Naive thymus-derived CD4-positive, alpha-beta T cell (primary cell): ENCODE measurements around the gene SMCO1. TPM values are rescaled to one million over a fixed set of nuclear protein-coding genes. Genes with fewer than 3 reads are reported as not detected.

ENCODE experiments used
- ATAC-seq: fragments of 150-1000 bp; cut with Tn5 transposase; 2 replicates; pipeline ENCODE4 v1.10.0; 2021; ENCODE audit warnings: mild to moderate bottlenecking, moderate library complexity
- CTCF ChIA-PET: fragments of 350-600 bp; sonication (Branson Sonifier 250); formaldehyde crosslinking; loops from one replicate; lab custom pipeline; 2021; ENCODE audit warnings: antibody characterized with exemption; lab: Charles Lee
- POLR2A ChIA-PET: fragments of 350-600 bp; sonication (Branson Sonifier 250); formaldehyde crosslinking; loops from one replicate; lab custom pipeline; 2021; ENCODE audit warnings: antibody characterized with exemption, inconsistent platforms; lab: Charles Lee
- DNase-seq, 9 donors: peaks; one replicate each; pipeline versions ENCODE4 v3.0.0 to v3.0.0-alpha.2; 2020 to 2022; ENCODE audit warnings: mixed read lengths in 1 of 9
- H3K27ac ChIP-seq: one replicate; pipeline ENCODE4 v1.7.0; 2013; ENCODE audit warnings: mild to moderate bottlenecking, low read depth, low read length, moderate library complexity
- H3K27me3 ChIP-seq, 2 donors: one replicate each; pipeline ENCODE4 v1.7.0; 2013; ENCODE audit warnings: low read length in 2 of 2, mild to moderate bottlenecking in 2 of 2, moderate library complexity in 2 of 2; ENCODE audit not compliant: control insufficient read depth in 2 of 2, insufficient read depth in 2 of 2
- H3K36me3 ChIP-seq, 3 experiments: 1 replicate in 2 of 3; 2 replicates in 1 of 3; pipeline ENCODE4 v1.7.0; 2013; ENCODE audit warnings: low read length in 3 of 3, mild to moderate bottlenecking in 3 of 3, moderate library complexity in 1 of 3; ENCODE audit not compliant: insufficient read depth in 3 of 3, control insufficient read depth in 2 of 3
- H3K4me1 ChIP-seq, 2 donors: one replicate each; pipeline ENCODE4 v1.7.0; 2013; ENCODE audit warnings: low read length in 2 of 2, mild to moderate bottlenecking in 2 of 2, moderate library complexity in 1 of 2; ENCODE audit not compliant: control insufficient read depth in 2 of 2, insufficient read depth in 2 of 2
- H3K4me3 ChIP-seq: 2 replicates; pipeline ENCODE4 v1.7.0; 2013; ENCODE audit warnings: mild to moderate bottlenecking, low read length
- H3K9me3 ChIP-seq, 3 experiments: 1 replicate in 2 of 3; 2 replicates in 1 of 3; pipeline ENCODE4 v1.7.0; 2013; ENCODE audit warnings: low read length in 3 of 3; ENCODE audit not compliant: control insufficient read depth in 2 of 3
- H3K27ac Mint-ChIP-seq, 9 donors: one replicate each; pipeline ENCODE4 v1.8.0; 2020 to 2022; ENCODE audit warnings: mixed read lengths in 9 of 9, mild to moderate bottlenecking in 8 of 9, moderate library complexity in 5 of 9, inconsistent platforms in 2 of 9
- H3K27me3 Mint-ChIP-seq, 5 donors: one replicate each; pipeline ENCODE4 v1.8.0; 2021 to 2022; ENCODE audit warnings: mixed read lengths in 5 of 5, mild to moderate bottlenecking in 1 of 5
- H3K36me3 Mint-ChIP-seq, 5 donors: one replicate each; pipeline ENCODE4 v1.8.0; 2020 to 2022; ENCODE audit warnings: mixed read lengths in 5 of 5, mild to moderate bottlenecking in 3 of 5, inconsistent platforms in 1 of 5
- H3K4me1 Mint-ChIP-seq, 7 donors: one replicate each; pipeline ENCODE4 v1.8.0; 2020 to 2022; ENCODE audit warnings: mixed read lengths in 7 of 7, mild to moderate bottlenecking in 3 of 7, inconsistent platforms in 1 of 7
- H3K4me3 Mint-ChIP-seq, 10 donors: one replicate each; pipeline ENCODE4 v1.8.0; 2020 to 2022; ENCODE audit warnings: mild to moderate bottlenecking in 10 of 10, mixed read lengths in 10 of 10, moderate library complexity in 6 of 10, inconsistent platforms in 2 of 10
- H3K9me3 Mint-ChIP-seq, 11 donors: one replicate each; pipeline ENCODE4 v1.8.0; 2020 to 2022; ENCODE audit warnings: mixed read lengths in 11 of 11, mild to moderate bottlenecking in 4 of 11, inconsistent platforms in 1 of 11, moderate library complexity in 1 of 11
- intact Hi-C, 2 donors: fragments of 100-400 bp; cut with micrococcal nuclease; formaldehyde crosslinking; loops; one replicate each; pipeline ENCODE4 v1.15.1; 2023
- polyA plus RNA-seq, 2 donors: library from polyadenylated mRNA; unstranded; fragments of 300-500 nt; fragmentation: Illumina TruSeq; gene quantifications; one replicate each; pipeline ENCODE4 v1.2.3, GENCODE V29; 2021
- total RNA-seq, 6 experiments: library from RNA in 5 of 6; stranded (reverse) in 5 of 6; gene quantifications; 1 replicate in 5 of 6; 2 replicates in 1 of 6; pipeline ENCODE4 v1.2.3 and lab custom pipeline; 2021 to 2026

Gene SMCO1
- total and polyA plus RNA-seq, 7 experiments from 2014 or later = not detected

DNA sequence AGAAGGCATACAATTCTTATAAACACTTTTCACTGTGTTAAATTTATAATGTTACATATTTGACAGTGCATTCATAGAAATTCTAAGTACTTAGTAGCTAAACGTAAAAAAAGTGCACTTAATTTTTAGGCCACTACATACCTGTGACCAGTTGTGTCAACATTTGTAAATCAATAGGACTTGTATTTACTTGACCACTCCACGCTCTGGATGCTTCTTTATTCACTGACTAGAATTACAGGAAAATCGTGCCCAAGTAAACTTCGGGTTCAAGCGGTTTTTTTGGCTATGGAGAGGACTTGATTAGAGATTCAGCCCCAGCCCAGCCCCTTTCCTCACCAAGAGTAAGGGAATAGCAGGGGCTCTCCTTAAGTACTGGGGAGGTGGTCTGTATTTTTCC is 31.4 kb upstream of the SMCO1 start:
- ATAC-seq (no peak), DNase-seq (no peak)
- Mint-ChIP-seq H3K4me3 (no peak overlapping the region), H3K4me1 (no peaks in the 10 kb centered on the region), H3K27me3 (peaks cover 0 to 12% (median 6%) of the 10 kb centered on the region in 5 donors), H3K9me3 (peaks cover 0 to 21% (median 7%) of the 10 kb centered on the region in 11 donors), H3K27ac (no peak overlapping the region), H3K36me3 (peaks cover 0 to 18% (median 5%) of the 10 kb centered on the region in 5 donors)
- no peaks in the 10 kb centered on the region for H3K36me3 ChIP-seq
- H3K9me3 ChIP-seq = peaks cover 0 to 6% (median 0%) of the 10 kb centered on the region in 3 experiments
- no peaks in the 10 kb centered on the region for H3K4me1 ChIP-seq
- H3K27ac ChIP-seq = no peak overlapping the region
- H3K4me3 ChIP-seq = no peak overlapping the region
- H3K27me3 ChIP-seq = no peaks in the 10 kb centered on the region
- intact Hi-C loops = no loop called here
- CTCF ChIA-PET = no interaction called here
- POLR2A ChIA-PET = no interaction called here

DNA sequence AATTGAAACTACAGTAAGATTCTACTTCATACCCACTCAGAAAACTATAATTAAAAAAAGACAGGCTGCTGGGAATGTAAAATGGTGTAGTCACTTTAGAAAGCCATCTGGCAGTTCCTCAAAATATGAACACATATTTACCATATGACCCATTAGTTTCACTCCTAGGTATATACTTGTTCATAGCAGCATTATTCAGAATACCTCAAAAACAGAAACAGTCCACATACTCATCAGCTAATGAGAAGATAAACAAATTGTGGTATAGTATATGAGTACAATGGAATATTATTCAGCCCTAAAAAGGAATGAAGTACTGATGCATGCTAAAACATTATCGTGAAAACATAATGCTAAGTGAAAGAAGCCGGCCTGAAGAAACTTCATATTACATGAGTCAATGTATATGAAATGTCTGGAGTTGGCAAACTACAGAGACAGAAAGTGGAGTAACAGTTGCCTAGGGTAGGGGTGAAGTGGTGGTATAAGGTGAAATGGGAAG is 29.4 kb upstream of the SMCO1 start:
- CTCF ChIA-PET = no interaction called here
- intact Hi-C loops = no loop called here
- Histone ChIP-seq H3K36me3 (no peaks in the 10 kb centered on the region), H3K27me3 (no peaks in the 10 kb centered on the region), H3K9me3 (peaks cover 0 to 6% (median 0%) of the 10 kb centered on the region in 3 experiments), H3K4me3 (no peak overlapping the region), H3K4me1 (no peaks in the 10 kb centered on the region), H3K27ac (no peak overlapping the region)
- Mint-ChIP-seq H3K4me3 (no peak overlapping the region), H3K27ac (peak overlapping the region in 1 of 9 donors; percentile 41), H3K36me3 (peaks cover 0 to 7% (median 5%) of the 10 kb centered on the region in 5 donors), H3K4me1 (no peaks in the 10 kb centered on the region), H3K9me3 (peaks cover 0 to 14% (median 7%) of the 10 kb centered on the region in 11 donors), H3K27me3 (peaks cover 0 to 14% (median 6%) of the 10 kb centered on the region in 5 donors)
- POLR2A ChIA-PET = no interaction called here
- DNase-seq (no peak), ATAC-seq (no peak)

DNA sequence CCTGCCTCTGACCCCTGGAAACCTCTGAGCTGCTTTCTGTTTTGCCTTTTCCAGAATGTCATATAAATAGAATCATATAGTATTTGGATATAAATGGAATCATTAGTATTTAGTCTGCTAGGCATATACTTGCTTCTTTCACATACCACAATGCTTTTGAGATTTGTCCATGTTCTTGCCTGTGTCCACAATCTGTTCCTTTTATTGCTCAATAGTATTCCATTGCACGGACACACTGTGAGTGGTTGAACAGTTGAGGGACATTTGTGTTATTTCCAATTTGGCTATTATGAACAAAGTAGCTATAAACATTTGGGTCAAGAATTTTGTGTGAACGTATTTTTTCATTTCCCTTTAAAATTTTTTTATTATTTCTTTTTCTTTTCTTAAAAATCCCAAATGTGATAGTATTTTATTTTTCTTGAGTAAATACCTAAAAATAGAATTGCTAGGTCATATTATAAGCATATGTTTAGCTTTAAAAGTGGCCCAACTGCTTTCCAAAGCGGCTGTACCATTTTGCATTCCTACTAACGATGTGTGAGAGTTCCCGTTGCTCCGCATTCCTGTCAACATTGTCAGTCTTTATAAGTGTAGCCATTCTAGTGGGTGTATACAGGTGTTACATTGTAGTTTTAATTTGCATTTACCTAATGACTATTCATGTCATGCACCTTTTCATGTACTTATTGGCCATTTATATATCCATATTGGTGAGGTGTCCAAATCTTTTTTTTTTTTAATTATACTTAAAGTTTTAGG is 26.7 kb upstream of the SMCO1 start:
- CTCF ChIA-PET = interaction anchor here (1.3 kb wide), 1 partner anchor 55 kb away, joined by 4 read pairs; no protein-coding TSS in a partner anchor
- H3K27ac Mint-ChIP-seq = no peak overlapping the region
- Histone ChIP-seq H3K4me3 (no peak overlapping the region), H3K27me3 (no peaks in the 10 kb centered on the region), H3K36me3 (no peaks in the 10 kb centered on the region), H3K9me3 (no peaks in the 10 kb centered on the region), H3K4me1 (no peaks in the 10 kb centered on the region), H3K27ac (no peak overlapping the region)
- DNase-seq (no peak), ATAC-seq (no peak)
- POLR2A ChIA-PET = interaction anchor here (0.7 kb wide), 1 partner anchor 199 kb away, joined by 3 read pairs; no protein-coding TSS in a partner anchor
- H3K4me1 Mint-ChIP-seq = peaks cover 0 to 8% (median 0%) of the 10 kb centered on the region in 7 donors
- no peak overlapping the region for H3K4me3 Mint-ChIP-seq
- H3K9me3 Mint-ChIP-seq = no peaks in the 10 kb centered on the region
- H3K27me3 Mint-ChIP-seq = peaks cover 0 to 11% (median 6%) of the 10 kb centered on the region in 5 donors
- intact Hi-C loops = no loop called here
- H3K36me3 Mint-ChIP-seq = no peaks in the 10 kb centered on the region

DNA sequence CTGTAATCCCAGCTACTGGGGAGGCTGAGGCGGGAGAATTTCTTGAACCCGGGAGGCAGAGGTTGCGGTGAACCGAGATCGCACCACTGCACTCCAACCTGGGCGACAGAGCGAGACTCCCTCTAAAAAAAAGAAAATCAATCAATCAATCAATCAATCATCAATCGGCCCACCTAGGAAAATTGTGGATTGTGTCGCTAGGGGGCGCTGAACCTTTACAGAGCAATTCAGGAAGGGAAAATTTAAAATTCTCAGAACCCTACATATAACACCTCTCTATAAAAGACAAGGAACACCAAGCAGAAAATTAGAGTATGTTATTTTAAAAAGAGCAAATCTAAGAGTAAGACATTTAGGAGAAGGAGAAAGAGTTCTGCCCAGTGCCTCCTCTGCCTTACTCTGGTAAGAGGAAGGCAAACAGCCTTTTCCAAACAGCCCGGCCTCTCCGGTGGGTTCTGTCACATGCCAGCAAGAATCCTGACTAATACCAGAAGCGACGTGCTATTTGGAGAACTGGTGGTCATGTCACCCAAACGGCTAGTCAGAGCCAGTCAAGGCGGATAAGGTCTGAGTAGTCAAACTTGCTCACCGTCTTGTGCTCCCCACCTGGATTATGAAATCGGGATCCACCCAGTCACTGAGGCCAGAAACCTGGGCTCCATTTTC is 22.3 kb upstream of the SMCO1 start:
- no peaks in the 10 kb centered on the region for H3K27me3 ChIP-seq
- H3K27ac ChIP-seq = no peak overlapping the region
- H3K4me3 Mint-ChIP-seq = no peak overlapping the region
- H3K27ac Mint-ChIP-seq = no peak overlapping the region
- ChIA-PET POLR2A (no interaction called here), CTCF (interaction anchor here (0.6 to 1.9 kb wide), 2 partner anchors 12 to 148 kb away, joined by 3 to 4 read pairs; no protein-coding TSS in a partner anchor)
- peaks cover 0 to 2% (median 0%) of the 10 kb centered on the region in 11 donors for H3K9me3 Mint-ChIP-seq
- H3K4me1 Mint-ChIP-seq = peaks cover 0 to 8% (median 0%) of the 10 kb centered on the region in 7 donors
- intact Hi-C loops = loop anchor here (1.0 to 10.0 kb wide), 7 partner anchors 32 to 435 kb away; no protein-coding TSS in a partner anchor
- no peaks in the 10 kb centered on the region for H3K9me3 ChIP-seq
- no peaks in the 10 kb centered on the region for H3K4me1 ChIP-seq
- H3K36me3 Mint-ChIP-seq = no peaks in the 10 kb centered on the region
- ATAC-seq (peak; percentile 46), DNase-seq (peak; percentile 19 to 60 (median 43))
- peaks cover 0 to 14% (median 0%) of the 10 kb centered on the region in 5 donors for H3K27me3 Mint-ChIP-seq
- no peaks in the 10 kb centered on the region for H3K36me3 ChIP-seq
- H3K4me3 ChIP-seq = no peak overlapping the region

DNA sequence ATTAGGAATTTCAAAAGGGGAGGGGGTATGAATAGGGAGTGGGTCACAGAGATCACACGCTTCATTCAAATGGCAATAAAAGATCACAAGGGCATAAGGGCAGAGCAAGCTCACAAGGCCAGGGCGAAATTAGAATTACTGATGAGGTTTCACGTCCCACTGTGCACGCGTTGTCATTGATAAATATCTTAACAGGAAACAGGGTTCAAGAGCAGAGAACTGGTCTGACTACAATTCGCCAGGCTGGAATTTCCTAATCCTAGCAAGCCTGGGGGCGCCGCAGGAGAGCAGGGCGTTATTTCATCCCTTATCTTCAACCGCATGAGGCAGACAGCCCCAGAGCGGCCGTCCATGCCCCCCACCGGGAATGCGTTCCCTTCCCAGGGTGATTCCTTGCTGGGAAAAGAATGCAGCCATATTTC is 18.1 kb upstream of the SMCO1 start:
- ChIA-PET POLR2A (no interaction called here), CTCF (no interaction called here)
- H3K27me3 Mint-ChIP-seq = peaks cover 7 to 20% (median 9%) of the 10 kb centered on the region in 5 donors
- Histone ChIP-seq H3K4me3 (no peak overlapping the region), H3K9me3 (no peaks in the 10 kb centered on the region), H3K4me1 (peaks cover 0 to 3% of the 10 kb centered on the region in 2 donors), H3K36me3 (no peaks in the 10 kb centered on the region), H3K27me3 (no peaks in the 10 kb centered on the region), H3K27ac (no peak overlapping the region)
- H3K36me3 Mint-ChIP-seq = peaks cover 0 to 5% (median 5%) of the 10 kb centered on the region in 5 donors
- intact Hi-C loops = loop anchor here in 1 of 2 donors (10.0 kb wide), 1 partner anchor 72 kb away; no protein-coding TSS in a partner anchor
- peaks cover 0 to 9% (median 6%) of the 10 kb centered on the region in 11 donors for H3K9me3 Mint-ChIP-seq
- H3K4me1 Mint-ChIP-seq = peaks cover 0 to 16% (median 0%) of the 10 kb centered on the region in 7 donors
- H3K4me3 Mint-ChIP-seq = no peak overlapping the region
- no peak for ATAC-seq
- H3K27ac Mint-ChIP-seq = no peak overlapping the region
- DNase-seq = no peak

DNA sequence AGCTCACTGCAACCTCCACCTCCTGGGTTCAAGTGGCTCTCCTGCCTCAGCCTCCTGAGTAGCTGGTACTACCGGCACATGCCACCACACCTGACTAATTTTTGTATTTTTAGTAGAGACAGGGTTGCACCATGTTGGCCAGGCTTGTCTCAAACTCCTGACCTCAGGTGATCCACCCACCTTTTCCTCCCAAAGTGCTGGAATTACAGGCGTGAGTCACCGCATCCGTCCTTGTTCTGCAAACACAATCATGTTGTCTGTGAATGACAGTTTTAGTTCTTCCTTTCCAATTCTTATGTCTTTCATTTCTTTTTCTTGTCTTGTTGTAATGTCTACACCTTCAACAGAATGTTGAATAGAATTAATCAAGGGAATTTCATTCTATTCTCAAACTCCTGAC is 16.3 kb upstream of the SMCO1 start:
- CTCF ChIA-PET = interaction anchor here (0.6 to 0.9 kb wide), 2 partner anchors 18 to 78 kb away, joined by 3 to 4 read pairs; no protein-coding TSS in a partner anchor
- H3K27me3 ChIP-seq = no peaks in the 10 kb centered on the region

More for the DNA sequence above, 16.3 kb upstream of the SMCO1 start:
- DNase-seq (no peak), ATAC-seq (no peak)
- Histone ChIP-seq H3K4me3 (no peak overlapping the region), H3K27ac (no peak overlapping the region), H3K4me1 (peaks cover 0 to 3% of the 10 kb centered on the region in 2 donors), H3K9me3 (no peaks in the 10 kb centered on the region), H3K36me3 (no peaks in the 10 kb centered on the region)
- peaks cover 0 to 17% (median 0%) of the 10 kb centered on the region in 7 donors for H3K4me1 Mint-ChIP-seq
- H3K27me3 Mint-ChIP-seq = peaks cover 7 to 20% (median 11%) of the 10 kb centered on the region in 5 donors
- no peak overlapping the region for H3K27ac Mint-ChIP-seq
- peaks cover 0 to 9% (median 6%) of the 10 kb centered on the region in 11 donors for H3K9me3 Mint-ChIP-seq
- intact Hi-C loops = loop anchor here in 1 of 2 donors (10.0 kb wide), 1 partner anchor 73 kb away; no protein-coding TSS in a partner anchor
- peaks cover 0 to 5% (median 5%) of the 10 kb centered on the region in 5 donors for H3K36me3 Mint-ChIP-seq
- POLR2A ChIA-PET = no interaction called here
- H3K4me3 Mint-ChIP-seq = no peak overlapping the region
